GM12878 (cell line): ENCODE measurements around the gene PRRG3. TPM values are rescaled to one million over a fixed set of nuclear protein-coding genes. Genes with fewer than 3 reads are reported as not detected.

Source experiments
- ATAC-seq: fragments of 200-7000 bp; cut with Tn5 transposase; 3 replicates; pipeline ENCODE4 v1.9.1; 2020; ENCODE audit warnings: mild to moderate bottlenecking, moderate library complexity
- BruUV-seq: library from RNA; stranded (reverse); fragments of 400-500 nt; replicated peaks from 2 replicates; lab custom pipeline; 2021; lab: Mats Ljungman, UMichigan
- CTCF ChIA-PET: fragments of 300-600 bp; sonication (Branson Sonifier 250); formaldehyde crosslinking; extraction: SDS; loops from one replicate; lab custom pipeline; 2021; ENCODE audit warnings: inconsistent platforms; lab: Yijun Ruan, JAX
- POLR2A ChIA-PET: fragments of 350-600 bp; formaldehyde crosslinking; extraction: SDS; loops from one replicate; lab custom pipeline; 2021; ENCODE audit warnings: inconsistent platforms; lab: Charles Lee
- RAD21 ChIA-PET: fragments of 300-600 bp; sonication (Branson Sonifier 250); formaldehyde crosslinking; loops from one replicate; lab custom pipeline; 2023; ENCODE audit warnings: antibody characterized with exemption; ENCODE audit not compliant: unreplicated experiment; lab: Charles Lee
- SMC1A ChIA-PET: fragments of 300-600 bp; sonication (Branson Sonifier 250); formaldehyde crosslinking; loops from one replicate; lab custom pipeline; 2023; ENCODE audit not compliant: unreplicated experiment, uncharacterized antibody; lab: Charles Lee
- DNase-seq: peaks from one replicate; pipeline ENCODE4 v3.0.0-alpha.2; 2011; ENCODE audit warnings: low read depth, low spot score
- FAIRE-seq: peaks from 3 replicates; lab custom pipeline; 2011; peaks lifted over from hg19 to GRCh38; lab: Jason Lieb, UNC
- H2AFZ ChIP-seq: 2 replicates; pipeline ENCODE4 v1.6.0; 2011; ENCODE audit warnings: low read depth, low read length, control low read depth; ENCODE audit not compliant: control insufficient read depth
- H3K27ac ChIP-seq: 2 replicates; pipeline ENCODE4 v1.5.1; 2011; ENCODE audit warnings: control low read depth; ENCODE audit not compliant: control insufficient read depth, insufficient read depth
- H3K27me3 ChIP-seq, 2 experiments: replicated peaks in 1 of 2; 2 replicates each; pipeline versions ENCODE4 v1.6.0 to v1.6.1; 2011; ENCODE audit warnings: low read length in 1 of 2; ENCODE audit not compliant: control insufficient read depth in 2 of 2, insufficient read depth in 2 of 2
- H3K36me3 ChIP-seq, 2 experiments: 2 replicates each; pipeline ENCODE4 v1.5.1; 2011; ENCODE audit warnings: low read length in 1 of 2; ENCODE audit not compliant: control insufficient read depth in 2 of 2, insufficient read depth in 2 of 2
- H3K4me1 ChIP-seq: 2 replicates; pipeline ENCODE4 v1.6.1; 2011; ENCODE audit warnings: mild to moderate bottlenecking, low read length, moderate library complexity, mixed read lengths; ENCODE audit not compliant: control insufficient read depth, insufficient read depth
- H3K4me2 ChIP-seq: 2 replicates; pipeline ENCODE4 v1.6.0; 2011; ENCODE audit warnings: control low read depth; ENCODE audit not compliant: control insufficient read depth, insufficient read depth
- H3K4me3 ChIP-seq: fragments of 200-600 bp; sonication (generic); 2 replicates; pipeline ENCODE4 v1.5.1; 2016
- H3K79me2 ChIP-seq: 2 replicates; pipeline ENCODE4 v1.6.0; 2011; ENCODE audit warnings: low read length; ENCODE audit not compliant: control insufficient read depth, insufficient read depth
- H3K9ac ChIP-seq: 2 replicates; pipeline ENCODE4 v1.8.0; 2011; ENCODE audit warnings: low read length, control low read depth, mixed read lengths; ENCODE audit not compliant: control insufficient read depth, insufficient read depth
- H3K9me3 ChIP-seq: replicated peaks from 3 replicates; pipeline ENCODE4 v1.5.1; 2011; ENCODE audit warnings: mild to moderate bottlenecking, low read length; ENCODE audit not compliant: control insufficient read depth, insufficient read depth
- H4K20me1 ChIP-seq: 2 replicates; pipeline ENCODE4 v1.6.0; 2011; ENCODE audit not compliant: control insufficient read depth, insufficient read depth
- BCLAF1 ChIP-seq: fragments of 450-650 bp; IDR thresholded peaks from 2 replicates; pipeline ENCODE4 v1.6.1; 2017; ENCODE audit warnings: antibody characterized with exemption, mild to moderate bottlenecking, moderate library complexity
- CBX5 ChIP-seq: sonication (generic); IDR thresholded peaks from 2 replicates; pipeline ENCODE4 v1.6.1; 2016; ENCODE audit warnings: low read depth, moderate library complexity, mild to moderate bottlenecking, inconsistent platforms
- CHD4 ChIP-seq: fragments of 200-600 bp; sonication (generic); IDR thresholded peaks from 2 replicates; pipeline ENCODE4 v1.6.1; 2016; ENCODE audit warnings: mild to moderate bottlenecking
- GATAD2B ChIP-seq: fragments of 450-650 bp; conservative IDR thresholded peaks from 2 replicates; pipeline ENCODE4 v1.6.1; 2017; ENCODE audit warnings: low read depth, mild to moderate bottlenecking, moderate library complexity
- HDAC6 ChIP-seq: fragments of 200-600 bp; sonication (generic); IDR thresholded peaks from one replicate; pipeline ENCODE4 v1.8.0; 2017; ENCODE audit warnings: antibody characterized with exemption; ENCODE audit not compliant: unreplicated experiment
- KAT2A ChIP-seq: conservative IDR thresholded peaks from 2 replicates; pipeline ENCODE4 v1.6.1; 2011; ENCODE audit warnings: low read depth, low read length; ENCODE audit not compliant: control insufficient read depth
- KLF5 ChIP-seq: fragments of 450-650 bp; IDR thresholded peaks from 2 replicates; pipeline ENCODE4 v1.6.1; 2014; ENCODE audit warnings: mild to moderate bottlenecking; ENCODE audit not compliant: partially characterized antibody
- MTA2 ChIP-seq: fragments of 450-650 bp; IDR thresholded peaks from 2 replicates; pipeline ENCODE4 v1.6.1; 2016; ENCODE audit warnings: low read depth, mild to moderate bottlenecking, moderate library complexity
- MXI1 ChIP-seq: fragments of 150-350 bp; IDR thresholded peaks from 2 replicates; pipeline ENCODE4 v1.6.1; 2011; ENCODE audit warnings: low read depth, mild to moderate bottlenecking, inconsistent platforms, low read length, improper control_type of control experiment
- PAX8 ChIP-seq: fragments of 450-650 bp; IDR thresholded peaks from 2 replicates; pipeline ENCODE4 v1.6.1; 2017; ENCODE audit warnings: mild to moderate bottlenecking, moderate library complexity
- PRDM15 ChIP-seq: fragments of 450-650 bp; formaldehyde crosslinking; IDR thresholded peaks from 2 replicates; pipeline ENCODE4 v1.4.0; 2020; ENCODE audit warnings: mild to moderate bottlenecking, moderate library complexity
- SREBF1 ChIP-seq: IDR thresholded peaks from 2 replicates; pipeline ENCODE4 v1.6.1; 2012; ENCODE audit warnings: mild to moderate bottlenecking, low read length
- SREBF2 ChIP-seq: IDR thresholded peaks from 2 replicates; pipeline ENCODE4 v1.6.1; 2012; ENCODE audit warnings: mild to moderate bottlenecking, low read length
- SUPT20H ChIP-seq: IDR thresholded peaks from 2 replicates; pipeline ENCODE4 v1.6.1; 2011; ENCODE audit warnings: low read depth, mild to moderate bottlenecking, low read length, moderate library complexity, borderline replicate concordance; ENCODE audit not compliant: control insufficient read depth
- TARDBP ChIP-seq: IDR thresholded peaks from 2 replicates; pipeline ENCODE4 v1.6.1; 2016; ENCODE audit warnings: borderline replicate concordance
- TBL1XR1 ChIP-seq: IDR thresholded peaks from 2 replicates; pipeline ENCODE4 v1.6.1; 2012; ENCODE audit warnings: low read depth, low read length, improper control_type of control experiment
- USF2 ChIP-seq: IDR thresholded peaks from 2 replicates; pipeline ENCODE4 v1.6.1; 2011; ENCODE audit warnings: low read depth, low read length, improper control_type of control experiment, borderline replicate concordance
- ZNF207 ChIP-seq: fragments of 450-650 bp; IDR thresholded peaks from 2 replicates; pipeline ENCODE4 v1.6.1; 2014; ENCODE audit warnings: antibody characterized with exemption, mild to moderate bottlenecking, borderline replicate concordance
- WGBS: methylation state at CpG from one replicate; pipeline ENCODE4 v1.1.6; 2016; ENCODE audit warnings: low lambda C conversion rate; ENCODE audit not compliant: insufficient replicate concordance, insufficient coverage; ENCODE audit errors: missing lambda C conversion rate; 5-methylcytosine and 5-hydroxymethylcytosine counted together
- in situ Hi-C: fragments of 300-500 bp; cut with MboI; formaldehyde crosslinking; loops from 9 replicates; pipeline ENCODE4 v1.14.3; 2018; ENCODE audit warnings: mixed read lengths
- intact Hi-C: fragments of 100-400 bp; cut with micrococcal nuclease; formaldehyde crosslinking; loops from one replicate; pipeline ENCODE4 v1.14.2; 2022; ENCODE audit not compliant: unreplicated experiment
- polyA plus RNA-seq, 11 experiments: library from polyadenylated mRNA; depleted of rRNA in 4 of 11; unstranded in 6 of 11; stranded (reverse) in 5 of 11; fragments of >200 nt; fragmentation: Nextera tagmentation in 4 of 11; fragmentation: Illumina TruSeq in 1 of 11; extraction: Ambion mirVana in 4 of 11; extraction: Trizol in 1 of 11; gene quantifications; 1 replicate in 1 of 11; 2 replicates in 10 of 11; pipeline versions ENCODE4 v1.2.1 to v1.2.3, GENCODE V29; 2011 to 2016; ENCODE audit warnings: inconsistent platforms in 2 of 11, missing spikeins in 2 of 11, low read depth in 1 of 11
- total RNA-seq, 4 experiments: library from RNA; depleted of rRNA in 3 of 4; stranded (reverse); fragments of >200 nt in 3 of 4; fragmentation: Illumina TruSeq in 1 of 4; extraction: Trizol in 1 of 4; gene quantifications; 2 replicates each; pipeline versions ENCODE4 v1.2.1 to v1.2.3, GENCODE V29; 2013 to 2021

PRRG3 gene
- total and polyA plus RNA-seq, 10 of the 15 experiments (the other 5 are each of a cell fraction or from before 2014, with no cell fraction given) = under 0.01 TPM; not detected in 9

- TF ChIP-seq GATAD2B (no peak), CBX5 (no peak), CHD4 (no peak)
Measured at GRCh38 chrX:151735219-151735618, 40.0 kb downstream of the PRRG3 start (continued).

GRCh38 chrX:151736685-151737084 lies 41.4 kb downstream of the PRRG3 start:
- RAD21 ChIA-PET = no interaction called here
- CTCF ChIA-PET = interaction anchor here (1.4 kb wide), 1 partner anchor 13 kb away, joined by 4 read pairs; no protein-coding TSS in a partner anchor
- 30% methylated on average over 6 of the region's 6 CpGs for WGBS
- intact Hi-C loops = no loop called here
- Histone ChIP-seq H3K36me3 (no peaks in the 10 kb centered on the region), H3K27me3 (no peaks in the 10 kb centered on the region; a peak in 1 of 4 replicates), H3K4me3 (no peak overlapping the region), H3K27ac (no peak overlapping the region), H4K20me1 (no peaks in the 10 kb centered on the region), H2AFZ (no peak overlapping the region), H3K9ac (no peak overlapping the region), H3K4me1 (no peaks in the 10 kb centered on the region), H3K79me2 (no peaks in the 10 kb centered on the region), H3K9me3 (no peaks in the 10 kb centered on the region), H3K4me2 (no peak overlapping the region)
- ATAC-seq (no peak), FAIRE-seq (no peak), DNase-seq (no peak)
- SMC1A ChIA-PET = no interaction called here
- POLR2A ChIA-PET = no interaction called here
- in situ Hi-C loops = no loop called here
- no TSS peak for BruUV-seq
- no peak for TF ChIP-seq KLF5
- no peak for TF ChIP-seq MXI1
- TF ChIP-seq TARDBP = no peak
- TF ChIP-seq MTA2 = no peak
- TF ChIP-seq ZNF207 = no peak
- no peak for TF ChIP-seq SREBF1
- TF ChIP-seq SUPT20H = no peak
- TF ChIP-seq TBL1XR1 = no peak
- no peak for TF ChIP-seq USF2
- no peak for TF ChIP-seq PAX8
- TF ChIP-seq BCLAF1 = no peak
- TF ChIP-seq SREBF2 = no peak
- TF ChIP-seq PRDM15 (CRISPR knock-in tag) = no peak
- no peak for TF ChIP-seq HDAC6
- TF ChIP-seq KAT2A = no peak
